KMS-11 (cell line): ENCODE measurements around the gene ELP1.

ENCODE experiments used
- H2AFZ ChIP-seq: fragments of 200-600 bp; sonication (generic); 2 replicates; pipeline ENCODE4 v1.6.1; 2016; ENCODE audit warnings: antibody characterized with exemption, mixed run types, low read depth
- H3K27ac ChIP-seq: fragments of 200-600 bp; sonication (generic); 2 replicates; pipeline ENCODE4 v1.6.1; 2016; ENCODE audit warnings: mild to moderate bottlenecking, mixed run types
- H3K27me3 ChIP-seq: fragments of 200-600 bp; sonication (generic); 2 replicates; pipeline ENCODE4 v1.6.1; 2017; ENCODE audit warnings: mild to moderate bottlenecking, low read depth, mixed run types, moderate library complexity; ENCODE audit not compliant: insufficient read depth
- H3K36me3 ChIP-seq: fragments of 200-600 bp; sonication (generic); 2 replicates; pipeline ENCODE4 v1.6.1; 2017; ENCODE audit warnings: mild to moderate bottlenecking, mixed run types; ENCODE audit not compliant: insufficient read depth
- H3K4me1 ChIP-seq: fragments of 200-600 bp; sonication (generic); 2 replicates; pipeline ENCODE4 v1.6.1; 2016; ENCODE audit warnings: mild to moderate bottlenecking, low read depth, mixed run types; ENCODE audit not compliant: poor library complexity, severe bottlenecking
- H3K4me2 ChIP-seq: fragments of 200-600 bp; sonication (generic); 2 replicates; pipeline ENCODE4 v1.7.0; 2016; ENCODE audit warnings: mild to moderate bottlenecking, mixed run types
- H3K4me3 ChIP-seq: fragments of 200-600 bp; sonication (generic); IDR thresholded peaks from 2 replicates; pipeline ENCODE4 v1.6.1; 2017; ENCODE audit warnings: low read depth, low read length, mixed read lengths; ENCODE audit not compliant: insufficient read depth
- H3K79me2 ChIP-seq: fragments of 200-600 bp; sonication (generic); 2 replicates; pipeline ENCODE4 v1.6.1; 2016; ENCODE audit warnings: low read depth, mixed run types; ENCODE audit not compliant: insufficient read depth
- H3K9ac ChIP-seq: fragments of 200-600 bp; sonication (generic); 2 replicates; pipeline ENCODE4 v1.6.1; 2016; ENCODE audit warnings: mild to moderate bottlenecking, mixed run types
- H4K20me1 ChIP-seq: fragments of 200-600 bp; sonication (generic); 2 replicates; pipeline ENCODE4 v1.6.1; 2016; ENCODE audit warnings: mild to moderate bottlenecking, mixed run types; ENCODE audit not compliant: insufficient read depth
- CTCF ChIP-seq: fragments of 200-600 bp; sonication (generic); conservative IDR thresholded peaks from 2 replicates; pipeline ENCODE4 v1.6.1; 2017; ENCODE audit warnings: low read depth, mild to moderate bottlenecking, antibody characterized with exemption, low read length, moderate library complexity, mixed read lengths

Gene ELP1, protein sequence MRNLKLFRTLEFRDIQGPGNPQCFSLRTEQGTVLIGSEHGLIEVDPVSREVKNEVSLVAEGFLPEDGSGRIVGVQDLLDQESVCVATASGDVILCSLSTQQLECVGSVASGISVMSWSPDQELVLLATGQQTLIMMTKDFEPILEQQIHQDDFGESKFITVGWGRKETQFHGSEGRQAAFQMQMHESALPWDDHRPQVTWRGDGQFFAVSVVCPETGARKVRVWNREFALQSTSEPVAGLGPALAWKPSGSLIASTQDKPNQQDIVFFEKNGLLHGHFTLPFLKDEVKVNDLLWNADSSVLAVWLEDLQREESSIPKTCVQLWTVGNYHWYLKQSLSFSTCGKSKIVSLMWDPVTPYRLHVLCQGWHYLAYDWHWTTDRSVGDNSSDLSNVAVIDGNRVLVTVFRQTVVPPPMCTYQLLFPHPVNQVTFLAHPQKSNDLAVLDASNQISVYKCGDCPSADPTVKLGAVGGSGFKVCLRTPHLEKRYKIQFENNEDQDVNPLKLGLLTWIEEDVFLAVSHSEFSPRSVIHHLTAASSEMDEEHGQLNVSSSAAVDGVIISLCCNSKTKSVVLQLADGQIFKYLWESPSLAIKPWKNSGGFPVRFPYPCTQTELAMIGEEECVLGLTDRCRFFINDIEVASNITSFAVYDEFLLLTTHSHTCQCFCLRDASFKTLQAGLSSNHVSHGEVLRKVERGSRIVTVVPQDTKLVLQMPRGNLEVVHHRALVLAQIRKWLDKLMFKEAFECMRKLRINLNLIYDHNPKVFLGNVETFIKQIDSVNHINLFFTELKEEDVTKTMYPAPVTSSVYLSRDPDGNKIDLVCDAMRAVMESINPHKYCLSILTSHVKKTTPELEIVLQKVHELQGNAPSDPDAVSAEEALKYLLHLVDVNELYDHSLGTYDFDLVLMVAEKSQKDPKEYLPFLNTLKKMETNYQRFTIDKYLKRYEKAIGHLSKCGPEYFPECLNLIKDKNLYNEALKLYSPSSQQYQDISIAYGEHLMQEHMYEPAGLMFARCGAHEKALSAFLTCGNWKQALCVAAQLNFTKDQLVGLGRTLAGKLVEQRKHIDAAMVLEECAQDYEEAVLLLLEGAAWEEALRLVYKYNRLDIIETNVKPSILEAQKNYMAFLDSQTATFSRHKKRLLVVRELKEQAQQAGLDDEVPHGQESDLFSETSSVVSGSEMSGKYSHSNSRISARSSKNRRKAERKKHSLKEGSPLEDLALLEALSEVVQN (N-terminal part only)

DNA sequence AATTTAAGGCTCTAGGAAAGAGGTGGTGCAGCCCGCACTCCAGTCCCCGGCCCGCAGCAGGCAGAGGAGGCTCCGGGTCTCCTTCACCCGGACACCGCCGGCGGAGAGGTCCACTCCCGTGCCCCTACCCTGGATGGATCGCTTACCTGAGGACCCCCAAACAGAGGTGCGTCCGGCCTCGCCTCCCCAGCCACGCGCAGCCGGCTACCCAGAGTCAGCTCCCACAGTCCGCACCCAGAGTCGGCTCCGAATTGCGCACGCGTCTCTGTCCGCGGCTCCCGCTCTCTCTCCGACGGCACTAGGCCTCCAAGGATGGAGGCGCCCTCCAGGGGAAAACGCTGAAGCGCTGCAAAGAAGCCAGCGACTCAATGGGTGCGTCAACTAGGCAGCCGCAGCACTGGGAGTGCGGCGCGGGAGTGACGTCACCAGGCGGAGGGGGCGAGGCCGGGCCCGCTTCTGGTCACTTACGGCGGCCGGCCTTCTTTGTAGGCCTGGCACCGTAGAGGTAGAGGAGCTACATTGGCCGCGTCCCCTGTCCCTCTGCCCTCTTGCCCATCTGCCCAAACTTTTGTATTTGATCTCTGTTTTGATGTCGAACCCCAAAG is at the start of gene ELP1:
Gene ELP1, minus strand, starts transcription at position 407 of the 605 bp plus-strand sequence. CDS start 2,978 bp downstream, outside the sequence.
- no peaks in the 10 kb centered on the region for H3K27me3 ChIP-seq
- peaks cover 20% of the 10 kb centered on the region for H3K4me1 ChIP-seq
- peaks cover 35% of the 10 kb centered on the region; the same call in 1 of the 2 replicates for H3K79me2 ChIP-seq
- H3K4me3 ChIP-seq: no peak within 1 kb of the TSS
- H3K4me2 ChIP-seq: peak within 1 kb of the TSS; percentile 95
- no peaks in the 10 kb centered on the region for H4K20me1 ChIP-seq
- TF ChIP-seq CTCF: no peak
- 0 out of 2 replicates have a peak, but pooled peaks cover 3% of the 10 kb centered on the region for H3K36me3 ChIP-seq
- peak within 1 kb of the TSS; percentile 66 for H3K9ac ChIP-seq
- peak within 1 kb of the TSS; percentile 68 for H3K27ac ChIP-seq
- H2AFZ ChIP-seq: peak within 1 kb of the TSS; percentile 98

- H3K36me3 ChIP-seq: no peaks in the 10 kb centered on the region
- no peak overlapping the region for H3K4me3 ChIP-seq
- TF ChIP-seq CTCF: no peak
- no peaks in the 10 kb centered on the region for H3K4me1 ChIP-seq
- no peaks in the 10 kb centered on the region for H3K79me2 ChIP-seq
- no peak overlapping the region for H3K9ac ChIP-seq
- no peaks in the 10 kb centered on the region for H4K20me1 ChIP-seq
- H3K27ac ChIP-seq: no peak overlapping the region
- no peak overlapping the region for H2AFZ ChIP-seq
- H3K4me2 ChIP-seq: no peak overlapping the region
- no peaks in the 10 kb centered on the region for H3K27me3 ChIP-seq
These were observed 47.0 kb upstream of the ELP1 start for GRCh38 chr9:108980893-108981292.

DNA sequence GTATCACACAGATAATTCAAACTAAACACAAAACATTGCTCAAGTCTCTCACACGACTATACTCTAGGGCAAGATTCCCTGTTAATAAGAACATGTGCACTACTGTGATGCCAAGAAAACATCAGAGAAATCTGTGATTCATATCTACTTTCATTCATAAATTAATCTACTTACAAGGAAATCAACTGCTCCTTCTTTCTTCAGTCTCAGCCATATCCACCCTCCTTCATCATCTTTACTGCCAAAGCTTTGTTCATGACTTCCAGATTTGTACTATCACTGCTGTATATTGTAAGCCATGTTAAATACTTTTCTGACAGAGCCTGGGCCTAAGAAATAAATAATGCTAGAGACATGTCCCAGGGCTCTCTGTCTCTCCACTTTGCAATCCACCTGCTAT is 44.3 kb upstream of the ELP1 start:
- no peak for TF ChIP-seq CTCF
- H3K36me3 ChIP-seq: no peaks in the 10 kb centered on the region
- H3K4me3 ChIP-seq: no peak overlapping the region

GRCh38 chr9:108973895-108974294 is 40.0 kb upstream of the ELP1 start:
- Histone ChIP-seq H3K4me3 (no peak overlapping the region), H3K27ac (no peak overlapping the region), H3K9ac (no peak overlapping the region), H4K20me1 (no peaks in the 10 kb centered on the region), H3K4me2 (no peak overlapping the region), H2AFZ (no peak overlapping the region), H3K4me1 (no peaks in the 10 kb centered on the region), H3K79me2 (no peaks in the 10 kb centered on the region), H3K27me3 (no peaks in the 10 kb centered on the region), H3K36me3 (no peaks in the 10 kb centered on the region)
- TF ChIP-seq CTCF: no peak

More for the DNA sequence above, 44.3 kb upstream of the ELP1 start:
- no peaks in the 10 kb centered on the region for H4K20me1 ChIP-seq
- no peak overlapping the region for H3K4me2 ChIP-seq
- no peak overlapping the region for H3K9ac ChIP-seq
- H3K4me1 ChIP-seq: no peaks in the 10 kb centered on the region
- no peak overlapping the region for H3K27ac ChIP-seq
- no peaks in the 10 kb centered on the region for H3K79me2 ChIP-seq
- H2AFZ ChIP-seq: no peak overlapping the region
- H3K27me3 ChIP-seq: no peaks in the 10 kb centered on the region
